H1 (cell line): Measurements from ENCODE around the gene DUOXA1. TPM values are rescaled to one million over a fixed set of nuclear protein-coding genes. Genes with fewer than 3 reads are reported as not detected.

Source experiments
- CTCF ChIA-PET: fragments of 300-600 bp; sonication (Branson Sonifier 250); formaldehyde crosslinking; loops from one replicate; lab custom pipeline; 2021; ENCODE audit not compliant: partially characterized antibody; lab: Charles Lee
- POLR2A ChIA-PET: fragments of 300-600 bp; sonication (Branson Sonifier 250); formaldehyde crosslinking; loops from one replicate; lab custom pipeline; 2021; ENCODE audit warnings: inconsistent platforms; ENCODE audit not compliant: partially characterized antibody; lab: Charles Lee
- DNase-seq, 2 experiments: peaks; one replicate each; pipeline versions ENCODE4 v3.0.0 to v3.0.0-alpha.2; 2010 to 2022; ENCODE audit warnings: low spot score in 2 of 2, low read depth in 1 of 2, mixed read lengths in 1 of 2
- FAIRE-seq: peaks from 2 replicates; lab custom pipeline; 2011; peaks lifted over from hg19 to GRCh38; lab: Jason Lieb, UNC
- H2AFZ ChIP-seq: 2 replicates; pipeline ENCODE4 v1.8.1; 2012; ENCODE audit warnings: low read length, inconsistent platforms
- H2AK5ac ChIP-seq: 2 replicates; pipeline ENCODE4 v1.6.1; 2013; ENCODE audit warnings: low read depth, low read length
- H2BK120ac ChIP-seq: replicated peaks from 2 replicates; pipeline ENCODE3; 2013; ENCODE audit warnings: low read depth, low read length, inconsistent platforms
- H2BK12ac ChIP-seq: 2 replicates; pipeline ENCODE4 v1.6.1; 2013; ENCODE audit warnings: low read depth, low read length
- H2BK15ac ChIP-seq: 2 replicates; pipeline ENCODE4 v1.6.1; 2013; ENCODE audit warnings: low read length
- H2BK20ac ChIP-seq: 2 replicates; pipeline ENCODE4 v1.6.1; 2013; ENCODE audit warnings: low read length
- H2BK5ac ChIP-seq: 2 replicates; pipeline ENCODE4 v1.6.1; 2013; ENCODE audit warnings: low read depth, low read length
- H3K14ac ChIP-seq: 2 replicates; pipeline ENCODE4 v1.6.1; 2013; ENCODE audit warnings: inconsistent platforms; ENCODE audit not compliant: insufficient read length
- H3K18ac ChIP-seq: 2 replicates; pipeline ENCODE4 v1.6.1; 2013; ENCODE audit warnings: low read length; ENCODE audit errors: extremely low read depth
- H3K23ac ChIP-seq: 2 replicates; pipeline ENCODE4 v1.6.1; 2013; ENCODE audit warnings: inconsistent platforms; ENCODE audit not compliant: insufficient read length
- H3K23me2 ChIP-seq: 2 replicates; pipeline ENCODE4 v1.6.1; 2013; ENCODE audit warnings: low read depth, low read length
- H3K27ac ChIP-seq: 2 replicates; pipeline ENCODE4 v1.6.1; 2011; ENCODE audit warnings: low read depth, low read length, inconsistent platforms
- H3K27me3 ChIP-seq, 4 experiments: replicated peaks in 1 of 4; 1 replicate in 1 of 4; 2 replicates in 3 of 4; pipeline versions ENCODE4 v1.6.1 to v1.8.1; 2011 to 2013; ENCODE audit warnings: low read length in 3 of 4, mild to moderate bottlenecking in 3 of 4, inconsistent platforms in 2 of 4, mixed read lengths in 2 of 4, moderate library complexity in 1 of 4; ENCODE audit not compliant: control insufficient read depth in 3 of 4, insufficient read depth in 3 of 4; ENCODE audit errors: extremely low read depth in 1 of 4
- H3K36me3 ChIP-seq, 4 experiments: 2 replicates each; pipeline versions ENCODE4 v1.6.1 to v1.8.1; 2011 to 2013; ENCODE audit warnings: mild to moderate bottlenecking in 4 of 4, low read length in 3 of 4, moderate library complexity in 2 of 4, control low read depth in 1 of 4, inconsistent platforms in 1 of 4; ENCODE audit not compliant: insufficient read depth in 4 of 4, control insufficient read depth in 2 of 4
- H3K4ac ChIP-seq: replicated peaks from 2 replicates; pipeline ENCODE3; 2013; ENCODE audit warnings: low read length, low read depth, mixed read lengths, inconsistent platforms; ENCODE audit not compliant: insufficient read length
- H3K4me1 ChIP-seq, 4 experiments: replicated peaks in 1 of 4; 1 replicate in 1 of 4; 2 replicates in 3 of 4; pipeline versions ENCODE4 v1.6.1 to v1.8.1; 2011 to 2013; ENCODE audit warnings: low read length in 3 of 4, inconsistent platforms in 2 of 4, mixed read lengths in 1 of 4; ENCODE audit not compliant: insufficient read depth in 4 of 4, control insufficient read depth in 3 of 4
- H3K4me2 ChIP-seq, 2 experiments: 2 replicates each; pipeline versions ENCODE4 v1.6.1 to v1.8.1; 2011 to 2013; ENCODE audit warnings: low read depth in 2 of 2, low read length in 2 of 2, control low read depth in 1 of 2, inconsistent platforms in 1 of 2, mild to moderate bottlenecking in 1 of 2; ENCODE audit not compliant: insufficient read depth in 1 of 2
- H3K4me3 ChIP-seq, 4 experiments: fragments of 200-600, 300-600 bp in 1 of 4; sonication (generic), shearing (Covaris generic), sonication (Bioruptor Twin) in 1 of 4; 2 replicates each; pipeline versions ENCODE4 v1.5.1 to v1.8.1; 2011 to 2016; ENCODE audit warnings: low read length in 4 of 4, low read depth in 3 of 4, control low read depth in 2 of 4, inconsistent platforms in 2 of 4, mild to moderate bottlenecking in 2 of 4, mixed read lengths in 1 of 4, moderate library complexity in 1 of 4; ENCODE audit not compliant: insufficient read depth in 2 of 4; ENCODE audit errors: extremely low read depth in 1 of 4
- H3K56ac ChIP-seq: replicated peaks from 2 replicates; pipeline ENCODE3; 2013; ENCODE audit warnings: low read depth, mild to moderate bottlenecking, mixed read lengths, low read length, inconsistent platforms; ENCODE audit not compliant: insufficient read length
- H3K79me1 ChIP-seq: 2 replicates; pipeline ENCODE4 v1.6.1; 2013; ENCODE audit warnings: low read depth, low read length, control low read depth
- H3K79me2 ChIP-seq, 2 experiments: 2 replicates each; pipeline versions ENCODE4 v1.6.1 to v1.8.1; 2012 to 2013; ENCODE audit warnings: low read length in 2 of 2, mild to moderate bottlenecking in 2 of 2, inconsistent platforms in 1 of 2; ENCODE audit not compliant: insufficient read depth in 2 of 2, control insufficient read depth in 1 of 2
- H3K9ac ChIP-seq, 4 experiments: replicated peaks in 1 of 4; 1 replicate in 1 of 4; 2 replicates in 3 of 4; pipeline versions ENCODE4 v1.6.1 to v1.8.1; 2011 to 2013; ENCODE audit warnings: low read depth in 3 of 4, low read length in 3 of 4, control low read depth in 2 of 4, mild to moderate bottlenecking in 2 of 4, moderate library complexity in 2 of 4, inconsistent platforms in 1 of 4; ENCODE audit errors: extremely low read depth in 1 of 4
- H3K9me3 ChIP-seq, 2 experiments: 2 replicates each; pipeline versions ENCODE4 v1.6.1 to v1.8.1; 2012 to 2013; ENCODE audit warnings: mild to moderate bottlenecking in 2 of 2, moderate library complexity in 2 of 2, control low read depth in 1 of 2, inconsistent platforms in 1 of 2, low read depth in 1 of 2, low read length in 1 of 2, mixed read lengths in 1 of 2; ENCODE audit not compliant: insufficient read depth in 2 of 2
- H4K20me1 ChIP-seq, 2 experiments: replicated peaks in 1 of 2; 2 replicates each; pipeline versions ENCODE3 to v1.8.1; 2011 to 2013; ENCODE audit warnings: inconsistent platforms in 2 of 2, low read length in 2 of 2, mild to moderate bottlenecking in 1 of 2; ENCODE audit not compliant: insufficient read depth in 2 of 2, control insufficient read depth in 1 of 2
- H4K5ac ChIP-seq: 2 replicates; pipeline ENCODE4 v1.6.1; 2013; ENCODE audit warnings: low read length, low read depth, mixed read lengths, inconsistent platforms; ENCODE audit not compliant: insufficient read length
- H4K8ac ChIP-seq: 2 replicates; pipeline ENCODE4 v1.8.0; 2013; ENCODE audit warnings: mild to moderate bottlenecking, moderate library complexity, low read length, inconsistent platforms; ENCODE audit not compliant: insufficient read depth; ENCODE audit errors: extremely low read depth
- H4K91ac ChIP-seq: replicated peaks from 2 replicates; pipeline ENCODE3; 2013; ENCODE audit warnings: low read length, mixed read lengths, inconsistent platforms; ENCODE audit not compliant: insufficient read length
- CEBPB ChIP-seq: IDR thresholded peaks from 2 replicates; pipeline ENCODE4 v1.6.1; 2012; ENCODE audit warnings: low read depth, low read length
- CHD1 ChIP-seq: IDR thresholded peaks from 2 replicates; pipeline ENCODE4 v1.6.1; 2012; ENCODE audit warnings: low read depth, low read length, improper control_type of control experiment
- EGR1 ChIP-seq: IDR thresholded peaks from 2 replicates; pipeline ENCODE4 v1.6.1; 2011; ENCODE audit warnings: low read depth, low read length, borderline replicate concordance
- EP300 ChIP-seq, 2 experiments: IDR thresholded peaks; 1 replicate in 1 of 2; 2 replicates in 1 of 2; pipeline ENCODE4 v1.6.1; 2011 to 2012; ENCODE audit warnings: low read depth in 2 of 2, low read length in 2 of 2, mild to moderate bottlenecking in 2 of 2, borderline replicate concordance in 1 of 2, inconsistent platforms in 1 of 2, moderate library complexity in 1 of 2
- GABPA ChIP-seq: IDR thresholded peaks from 2 replicates; pipeline ENCODE4 v1.6.1; 2011; ENCODE audit warnings: mild to moderate bottlenecking, low read length, moderate library complexity, borderline replicate concordance; ENCODE audit not compliant: insufficient read depth
- GTF2F1 ChIP-seq: IDR thresholded peaks from 2 replicates; pipeline ENCODE4 v1.6.1; 2012; ENCODE audit warnings: low read depth, low read length, improper control_type of control experiment, borderline replicate concordance
- RAD21 ChIP-seq, 2 experiments: IDR thresholded peaks in 1 of 2; conservative IDR thresholded peaks in 1 of 2; 2 replicates each; pipeline ENCODE4 v1.6.1; 2011; ENCODE audit warnings: low read depth in 2 of 2, low read length in 2 of 2, improper control_type of control experiment in 1 of 2, inconsistent platforms in 1 of 2, mild to moderate bottlenecking in 1 of 2, moderate library complexity in 1 of 2
- RBBP5 ChIP-seq: IDR thresholded peaks from 2 replicates; pipeline ENCODE4 v1.7.1; 2012; ENCODE audit warnings: low read depth, mild to moderate bottlenecking, inconsistent platforms, low read length, moderate library complexity, borderline replicate concordance
- SAP30 ChIP-seq: fragments of 300-600 bp; sonication (generic); IDR thresholded peaks from 2 replicates; pipeline ENCODE4 v1.7.1; 2012; ENCODE audit warnings: low read length, moderate library complexity, mild to moderate bottlenecking, inconsistent platforms; ENCODE audit not compliant: insufficient read depth, insufficient replicate concordance
- SIRT6 ChIP-seq: IDR thresholded peaks from one replicate; pipeline ENCODE4 v1.7.1; 2012; ENCODE audit warnings: low read length, inconsistent platforms
- SP4 ChIP-seq: IDR thresholded peaks from 2 replicates; pipeline ENCODE4 v1.6.1; 2012; ENCODE audit warnings: low read length, inconsistent platforms
- SUZ12 ChIP-seq: fragments of 200-600 bp; sonication (generic); IDR thresholded peaks from 2 replicates; pipeline ENCODE4 v1.6.1; 2012; ENCODE audit warnings: mild to moderate bottlenecking, inconsistent platforms, low read length, moderate library complexity, mixed read lengths
- TAF1 ChIP-seq: IDR thresholded peaks from 2 replicates; pipeline ENCODE4 v1.6.1; 2011; ENCODE audit warnings: mild to moderate bottlenecking, low read depth, low read length
- TEAD4 ChIP-seq: IDR thresholded peaks from 2 replicates; pipeline ENCODE4 v1.6.1; 2012; ENCODE audit warnings: low read depth, low read length, inconsistent platforms, mixed read lengths
- ZNF274 ChIP-seq: IDR thresholded peaks from 2 replicates; pipeline ENCODE4 v1.7.0; 2012; ENCODE audit warnings: low read length, borderline replicate concordance; ENCODE audit errors: extremely low read depth
- WGBS, 2 experiments: shearing (Covaris generic) in 1 of 2; methylation state at CpG; one replicate each; pipeline versions ENCODE4 v1.1.6 to v1.1.7; 2013 to 2015; ENCODE audit warnings: low lambda C conversion rate in 2 of 2, mixed read lengths in 2 of 2, inconsistent platforms in 1 of 2, low coverage in 1 of 2, missing lambda C conversion rate in 1 of 2; ENCODE audit not compliant: insufficient replicate concordance in 2 of 2, insufficient coverage in 1 of 2, insufficient read length in 1 of 2; ENCODE audit errors: extremely low coverage in 1 of 2, missing lambda C conversion rate in 1 of 2; 5-methylcytosine and 5-hydroxymethylcytosine counted together
- polyA plus RNA-seq, 7 experiments: library from polyadenylated mRNA; depleted of rRNA in 3 of 7; stranded (reverse) in 5 of 7; unstranded in 2 of 7; fragments of >200 nt in 5 of 7; fragments of 200-250 nt in 2 of 7; gene quantifications; 1 replicate in 5 of 7; 2 replicates in 1 of 7; 4 replicates in 1 of 7; pipeline versions ENCODE4 v1.2.1 to v1.2.3, GENCODE V29; 2011 to 2013; ENCODE audit warnings: missing spikeins in 2 of 7, mixed read lengths in 2 of 7
- total RNA-seq: library from RNA; stranded (reverse); fragmentation: NEBNext Ultra II Directional; extraction: Animal tissue kit (Norgen Biotek cat#: 25700); gene quantifications from 2 replicates; pipeline ENCODE4 v1.2.1, GENCODE V29; 2021

The DUOXA1 gene
- total and polyA plus RNA-seq, 2 of the 8 experiments (the other 6 are each of a cell fraction or from before 2014, with no cell fraction given): 0.18 TPM; not detected in 1

- no peak for TF ChIP-seq SAP30
- TF ChIP-seq EGR1: no peak
- no peak for TF ChIP-seq ZNF274
- no peak for TF ChIP-seq CHD1
- no peak for TF ChIP-seq RAD21 (IDR thresholded peaks at IDR 0.05 in 1 of 2, conservative IDR thresholded peaks at IDR 0.05 in 1 of 2; ENCODE audit: low read depth in 2 of 2, low read length in 2 of 2)
- TF ChIP-seq CEBPB: no peak
- TF ChIP-seq SUZ12: no peak
- TF ChIP-seq EP300 (IDR thresholded peaks at IDR 0.05; ENCODE audit: borderline replicate concordance in 1 of 2, low read depth in 2 of 2, low read length in 2 of 2): no peak
- no peak for TF ChIP-seq TAF1
- TF ChIP-seq GABPA: no peak
- no peak for TF ChIP-seq SIRT6
- TF ChIP-seq SP4: no peak
- no peak for TF ChIP-seq GTF2F1
- TF ChIP-seq TEAD4: no peak
- TF ChIP-seq RBBP5: no peak
- Histone ChIP-seq H3K4ac (no peak overlapping the region), H3K4me1 (peaks cover 0 to 7% (median 3%) of the 10 kb centered on the region in 4 experiments; a peak in 3 of 7 replicates), H3K23me2 (no peaks in the 10 kb centered on the region), H3K56ac (no peak overlapping the region), H2BK120ac (no peak overlapping the region), H3K27me3 (peaks cover 32 to 48% (median 40%) of the 10 kb centered on the region in 4 experiments), H4K5ac (no peak overlapping the region), H3K4me2 (no peak overlapping the region), H2BK15ac (no peak overlapping the region), H3K14ac (no peak overlapping the region), H2BK5ac (no peak overlapping the region), H3K9ac (no peak overlapping the region), H3K36me3 (no peaks in the 10 kb centered on the region), H3K27ac (no peak overlapping the region), H2BK12ac (no peak overlapping the region), H4K20me1 (no peaks in the 10 kb centered on the region), H3K79me1 (no peaks in the 10 kb centered on the region), H2AFZ (no peak overlapping the region), H3K9me3 (no peaks in the 10 kb centered on the region), H4K91ac (no peak overlapping the region), H4K8ac (no peak overlapping the region), H2AK5ac (no peak overlapping the region), H3K23ac (no peak overlapping the region), H3K18ac (no peak overlapping the region), H3K4me3 (no peak overlapping the region), H3K79me2 (no peaks in the 10 kb centered on the region), H2BK20ac (no peak overlapping the region)
- FAIRE-seq (no peak), DNase-seq (no peak)
- CTCF ChIA-PET: interaction anchor here (0.7 to 10.1 kb wide), 8 partner anchors 9 to 78 kb away, joined by 3 to 57 read pairs (median 5); no protein-coding TSS in a partner anchor
- 93% methylated on average over 8 of the region's 8 CpGs; no CpG with 5 or more reads in 1 of the 2 experiments for WGBS, 2 experiments
- POLR2A ChIA-PET: no interaction called here
These were observed 8.0 kb upstream of the DUOXA1 start for GRCh38 chr15:45137703-45138102.
